Fibroblast of lung (primary cell): Measurements from ENCODE around the gene THSD7B.

Experiments
- CTCF ChIP-seq, 2 donors: IDR thresholded peaks in 1 of 2; conservative IDR thresholded peaks in 1 of 2; 1 replicate in 1 of 2; 2 replicates in 1 of 2; pipeline ENCODE4 v1.5.1; 2011 to 2012; ENCODE audit warnings: low read length in 2 of 2, control low read depth in 1 of 2, inconsistent platforms in 1 of 2, low read depth in 1 of 2, mild to moderate bottlenecking in 1 of 2
- EZH2 ChIP-seq: IDR thresholded peaks from 2 replicates; pipeline ENCODE4 v1.5.1; 2012; ENCODE audit warnings: low read length, control low read depth, mild to moderate bottlenecking; ENCODE audit errors: missing control alignments

DNA sequence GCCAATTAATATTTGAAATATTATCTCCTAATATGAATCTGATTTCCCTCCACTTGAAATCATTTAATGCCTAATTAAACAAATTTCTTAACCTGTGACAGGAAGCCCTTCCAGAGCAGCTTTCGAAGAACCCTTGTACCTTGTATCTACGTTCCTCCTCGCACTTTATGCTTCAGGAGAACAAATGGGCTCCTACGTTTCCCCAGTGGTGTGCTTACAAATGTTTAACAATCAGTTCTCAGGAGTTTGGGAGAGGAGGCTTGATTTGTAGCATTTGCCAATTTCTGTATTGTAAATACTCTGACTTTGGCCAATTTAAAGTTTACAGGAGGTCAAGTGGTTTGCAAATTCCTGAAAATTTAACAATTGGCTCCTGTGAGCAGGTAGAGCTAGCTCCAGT is 327.8 kb downstream of the THSD7B start:
- TF ChIP-seq CTCF (conservative IDR thresholded peaks at IDR 0.05 in 1 of 2, IDR thresholded peaks at IDR 0.05 in 1 of 2; ENCODE audit: low read depth in 1 of 2, low read length in 2 of 2) (no peak), EZH2 (no peak)
